ENCODE results near the gene NUTM2D.
"Not testable (repeated sequence)": the region's sequence is repeated elsewhere in the genome, so short reads cannot be mapped to it uniquely, and the experiment has no call there.

NUTM2D gene

GRCh38 chr10:87391360-87391759, 33.8 kb downstream of the NUTM2D start:
- H3K27me3 ChIP-seq (replicated peaks); H3K36me3 ChIP-seq (replicated peaks); DNase-seq; in situ Hi-C loops (cut with HindIII; ENCODE audit: low pct_ligation_motif_present, low sequenced_read_pairs); H3K4me3 ChIP-seq (ENCODE audit: low read depth, low read length); H3K27ac ChIP-seq: not testable (repeated sequence)

DNA sequence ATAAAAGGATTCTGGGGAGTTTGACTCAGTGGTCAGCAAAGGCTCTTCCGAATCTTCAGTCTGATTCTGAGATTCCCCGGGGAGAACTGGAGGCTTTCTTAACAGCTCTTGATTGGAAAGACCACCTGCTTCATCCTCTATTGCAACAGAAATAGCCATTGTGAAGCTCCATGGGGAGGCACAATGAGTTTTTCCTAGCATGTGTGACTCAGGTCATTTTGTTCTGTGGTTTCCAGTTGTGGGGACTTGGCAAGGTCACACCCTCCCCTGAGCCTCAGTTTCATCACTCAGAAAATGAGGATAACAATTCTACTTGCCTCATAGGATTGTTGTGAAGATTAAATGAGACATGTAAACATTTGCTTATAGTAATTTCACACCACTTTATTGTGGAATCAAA, 38.7 kb downstream of the NUTM2D start:
- H3K27me3 ChIP-seq (replicated peaks); in situ Hi-C loops (cut with HindIII; ENCODE audit: low pct_ligation_motif_present, low sequenced_read_pairs); DNase-seq; H3K36me3 ChIP-seq (replicated peaks); H3K27ac ChIP-seq; H3K4me3 ChIP-seq (ENCODE audit: low read depth, low read length): not testable (repeated sequence)

GRCh38 chr10:87398436-87398835, 40.9 kb downstream of the NUTM2D start:
- H3K27ac ChIP-seq; H3K4me3 ChIP-seq (ENCODE audit: low read depth, low read length); H3K27me3 ChIP-seq (replicated peaks); DNase-seq; H3K36me3 ChIP-seq (replicated peaks); in situ Hi-C loops (cut with HindIII; ENCODE audit: low pct_ligation_motif_present, low sequenced_read_pairs): not testable (repeated sequence)

- DNase-seq; H3K36me3 ChIP-seq (replicated peaks); H3K27me3 ChIP-seq (replicated peaks); H3K27ac ChIP-seq; H3K4me3 ChIP-seq (ENCODE audit: low read depth, low read length); in situ Hi-C loops (cut with HindIII; ENCODE audit: low pct_ligation_motif_present, low sequenced_read_pairs): not testable (repeated sequence)
These were observed 50.2 kb downstream of the NUTM2D start for GRCh38 chr10:87407516-87408467.

GRCh38 chr10:87413921-87414320, 56.4 kb downstream of the NUTM2D start:
- H3K36me3 ChIP-seq (replicated peaks); DNase-seq; in situ Hi-C loops (cut with HindIII; ENCODE audit: low pct_ligation_motif_present, low sequenced_read_pairs): not testable (repeated sequence)

More at GRCh38 chr10:87413921-87414320, 56.4 kb downstream of the NUTM2D start:
- not testable (repeated sequence) for H3K4me3 ChIP-seq (ENCODE audit: low read depth, low read length); H3K27me3 ChIP-seq (replicated peaks); H3K27ac ChIP-seq

Measured in brain microvascular endothelial cell (primary cell).